Measurements from ENCODE around the gene KCTD14. TPM values are rescaled to one million over a fixed set of nuclear protein-coding genes. Genes with fewer than 3 reads are reported as not detected.

Gene KCTD14
- total RNA-seq, 1 experiment from 2014 or later = 0.24 TPM

DNA sequence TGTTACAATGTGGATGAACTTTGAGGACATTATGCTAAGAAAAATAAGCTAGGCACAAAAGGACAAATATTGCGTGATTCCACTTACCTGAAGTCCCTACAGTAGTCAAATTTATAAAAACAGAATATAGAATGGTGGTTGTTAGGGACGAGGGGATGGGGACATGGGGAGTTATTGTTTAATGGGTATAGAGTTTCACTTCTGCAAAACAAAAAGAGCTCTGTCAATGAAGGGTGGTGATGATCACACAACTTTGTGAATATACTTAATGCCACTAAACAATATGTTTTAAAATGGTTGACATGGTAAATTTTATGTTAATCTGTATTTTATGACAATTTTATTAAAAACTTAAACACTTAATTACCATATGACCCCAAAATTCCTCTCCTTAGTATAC lies 54.7 kb downstream of the KCTD14 start:
- no peak overlapping the region for H3K27ac ChIP-seq
- H3K4me3 ChIP-seq = no peak overlapping the region
- peaks cover 3% of the 10 kb centered on the region; the same call in 1 of the 2 replicates for H3K36me3 ChIP-seq
- no peak for DNase-seq
- H3K27me3 ChIP-seq = no peaks in the 10 kb centered on the region
- H3K4me1 ChIP-seq = no peaks in the 10 kb centered on the region
- no peaks in the 10 kb centered on the region; the same call in 1 of the 2 replicates for H3K9me3 ChIP-seq (replicated peaks)

- H3K27me3 ChIP-seq = no peaks in the 10 kb centered on the region
- no peaks in the 10 kb centered on the region; the same call in 1 of the 2 replicates for H3K36me3 ChIP-seq
- no peak overlapping the region for H3K27ac ChIP-seq
- no peaks in the 10 kb centered on the region for H3K9me3 ChIP-seq (replicated peaks)
- H3K4me3 ChIP-seq = no peak overlapping the region
- H3K4me1 ChIP-seq = no peaks in the 10 kb centered on the region
- DNase-seq = no peak
Observed at GRCh38 chr11:77967753-77968152, 55.3 kb downstream of the KCTD14 start.

- Histone ChIP-seq H3K9me3 (replicated peaks) (no peaks in the 10 kb centered on the region), H3K36me3 (no peaks in the 10 kb centered on the region; the same call in none of the 2 replicates), H3K27ac (no peak overlapping the region), H3K27me3 (no peaks in the 10 kb centered on the region), H3K4me1 (no peaks in the 10 kb centered on the region), H3K4me3 (no peak overlapping the region)
- no peak for DNase-seq
Observed at GRCh38 chr11:77967121-77967520, 56.0 kb downstream of the KCTD14 start.

DNA sequence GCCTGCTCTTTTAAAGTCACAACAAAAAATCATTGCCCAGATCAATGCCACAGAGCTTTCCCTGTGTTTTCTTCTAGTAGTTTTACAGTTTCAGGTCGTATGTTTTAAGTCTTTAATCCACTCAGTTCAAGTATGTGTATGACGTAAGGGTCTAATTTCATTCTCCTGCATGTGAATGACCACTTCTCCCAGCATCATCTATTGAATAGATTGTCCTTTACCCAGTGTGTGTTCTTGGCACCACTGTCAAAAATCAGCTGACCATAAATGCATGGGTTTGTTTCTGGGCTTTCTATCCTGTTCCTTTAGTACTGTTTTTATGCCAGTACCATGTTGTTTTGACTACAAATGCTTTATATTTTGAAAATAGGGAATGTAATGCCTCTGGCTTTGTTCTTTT lies 56.7 kb downstream of the KCTD14 start:
- Histone ChIP-seq H3K4me1 (no peaks in the 10 kb centered on the region), H3K9me3 (replicated peaks) (no peaks in the 10 kb centered on the region)

More for the DNA sequence above, 56.7 kb downstream of the KCTD14 start:
- DNase-seq = no peak
- Histone ChIP-seq H3K36me3 (no peaks in the 10 kb centered on the region; the same call in 1 of the 2 replicates), H3K4me3 (no peak overlapping the region), H3K27ac (no peak overlapping the region), H3K27me3 (no peaks in the 10 kb centered on the region)

Other genes with a start within 250 kb of the KCTD14 start
- 48.6 and 56.1 TPM in 2 replicates for gene RSF1, start 202.6 kb downstream of the KCTD14 start, total RNA-seq (2014; rRNA removed; shearing (Covaris generic))
- 29.9 and 40.3 TPM in 2 replicates for gene AAMDC, start 202.1 kb downstream of the KCTD14 start, total RNA-seq (2014; rRNA removed; shearing (Covaris generic))
- gene INTS4, start 28.6 kb downstream of the KCTD14 start, total RNA-seq (2014; rRNA removed; shearing (Covaris generic)) = 31.6 and 33.0 TPM in 2 replicates
- not detected in 2 replicates for gene THRSP, start 40.6 kb upstream of the KCTD14 start, total RNA-seq (2014; rRNA removed; shearing (Covaris generic))
- 127 and 135 TPM in 2 replicates for gene NDUFC2, start 56.6 kb upstream of the KCTD14 start, total RNA-seq (2014; rRNA removed; shearing (Covaris generic))
- 63.0 and 63.6 TPM in 2 replicates for gene ALG8, start 116.3 kb upstream of the KCTD14 start, total RNA-seq (2014; rRNA removed; shearing (Covaris generic))
- gene KCTD21, start 165.3 kb upstream of the KCTD14 start, total RNA-seq (2014; rRNA removed; shearing (Covaris generic)) = 2.2 TPM in 2 replicates
- gene USP35, start 165.6 kb upstream of the KCTD14 start, total RNA-seq (2014; rRNA removed; shearing (Covaris generic)) = 3.0 and 5.1 TPM in 2 replicates